NCI-H526 treated with DMSO at 0.1 percent for 48 hours (cell line): ENCODE data around the gene RYR1.
"Not testable (repeated sequence)": the region's sequence is repeated elsewhere in the genome, so short reads cannot be mapped to it uniquely, and the experiment has no call there.

ENCODE experiments used
- DNase-seq: peaks from one replicate; lab custom pipeline; 2025; lab: John Stamatoyannopoulos, UW

Gene RYR1

GRCh38 chr19:38427035-38427677 lies 6.3 kb upstream of the RYR1 start:
- DNase-seq: not testable (repeated sequence)

- no peak for DNase-seq
Observed at GRCh38 chr19:38429055-38429810, 4.3 kb upstream of the RYR1 start.

- DNase-seq: no peak
Observed at GRCh38 chr19:38429811-38430156, 3.7 kb upstream of the RYR1 start.

- DNase-seq: no peak
Observed at GRCh38 chr19:38430931-38431330, 2.6 kb upstream of the RYR1 start.

- no peak for DNase-seq
Observed at GRCh38 chr19:38434549-38435051, 1.1 kb downstream of the RYR1 start.

GRCh38 chr19:38437295-38437694 lies 3.8 kb downstream of the RYR1 start:
- no peak for DNase-seq

GRCh38 chr19:38437917-38438316 lies 4.4 kb downstream of the RYR1 start:
- DNase-seq: no peak

GRCh38 chr19:38440592-38440991 lies 7.1 kb downstream of the RYR1 start:
- no peak for DNase-seq

GRCh38 chr19:38441657-38442348 lies 8.3 kb downstream of the RYR1 start:
- DNase-seq: no peak

GRCh38 chr19:38442736-38443135 lies 9.2 kb downstream of the RYR1 start:
- DNase-seq: no peak

- DNase-seq: no peak
Observed at GRCh38 chr19:38443458-38443999, 10.0 kb downstream of the RYR1 start.

GRCh38 chr19:38444026-38444425 lies 10.5 kb downstream of the RYR1 start:
- no peak for DNase-seq

- no peak for DNase-seq
Observed at GRCh38 chr19:38445362-38445761, 11.9 kb downstream of the RYR1 start.

GRCh38 chr19:38448225-38448624 lies 14.7 kb downstream of the RYR1 start:
- DNase-seq: no peak

- no peak for DNase-seq
Observed at GRCh38 chr19:38449518-38449917, 16.0 kb downstream of the RYR1 start.

- DNase-seq: no peak
Observed at GRCh38 chr19:38451036-38451435, 17.5 kb downstream of the RYR1 start.

GRCh38 chr19:38451629-38452028 lies 18.1 kb downstream of the RYR1 start:
- no peak for DNase-seq

GRCh38 chr19:38452430-38453366 lies 19.2 kb downstream of the RYR1 start:
- no peak for DNase-seq

GRCh38 chr19:38453596-38453995 lies 20.1 kb downstream of the RYR1 start:
- DNase-seq: no peak

- DNase-seq: no peak
Observed at GRCh38 chr19:38455031-38455430, 21.5 kb downstream of the RYR1 start.

GRCh38 chr19:38457202-38457601 lies 23.7 kb downstream of the RYR1 start:
- DNase-seq: no peak
